ENCODE results near the gene PRPS2.
A peak's percentile ranks its signal among the peaks of the same experiment; 100 is the strongest.

Gene PRPS2

DNA sequence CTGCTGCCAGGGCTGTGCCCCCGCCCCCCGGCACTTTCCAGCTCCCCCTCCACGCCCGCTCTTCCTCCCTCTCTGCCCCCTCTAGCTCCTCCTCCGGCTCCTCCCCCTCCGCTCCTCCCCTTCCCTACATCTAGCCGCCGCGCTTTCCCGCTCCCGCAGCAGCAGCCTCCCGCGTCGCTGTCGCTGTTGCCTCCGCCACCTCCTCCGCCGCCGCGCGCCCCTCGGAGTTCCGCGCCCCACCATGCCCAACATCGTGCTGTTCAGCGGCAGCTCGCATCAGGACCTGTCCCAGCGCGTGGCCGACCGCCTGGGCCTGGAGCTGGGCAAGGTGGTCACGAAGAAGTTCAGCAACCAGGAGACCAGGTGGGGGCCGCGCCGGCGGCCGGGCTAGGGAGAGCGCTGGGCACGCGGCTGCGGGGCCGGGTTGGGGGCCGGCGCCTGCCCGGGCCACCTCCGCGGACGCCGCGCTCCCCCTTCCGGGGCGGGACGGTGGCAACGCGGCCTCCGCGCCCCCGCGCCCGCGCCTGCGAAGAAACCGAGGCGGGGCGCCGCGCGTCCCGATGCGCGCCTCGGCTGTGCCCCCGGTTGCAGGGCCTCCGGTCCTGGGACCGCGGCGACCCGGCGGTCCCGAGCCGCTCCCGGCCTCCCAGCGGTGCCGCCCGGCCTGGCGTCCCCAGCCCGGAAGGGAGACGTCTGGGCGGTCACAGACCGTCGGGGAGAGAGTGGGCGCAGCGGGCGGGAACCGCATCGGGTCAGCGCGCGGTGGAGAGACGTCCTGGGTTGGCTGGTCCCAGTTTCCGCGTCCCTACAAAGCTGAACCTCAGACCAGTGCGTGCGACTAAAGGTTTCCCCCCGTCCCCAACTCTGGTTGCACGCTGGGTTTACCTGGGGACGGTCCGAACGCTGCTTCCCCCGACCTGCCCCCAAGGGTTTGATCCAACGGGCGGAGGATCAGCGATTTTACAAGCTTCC is at the start of gene PRPS2:
PRPS2 (plus strand) TSS at position 156 of the 972 bp plus-strand sequence; CDS start at position 242, 86 bp downstream.
- peak within 1 kb of the TSS; percentile 77 for H3K4me3 ChIP-seq
- H3K36me3 ChIP-seq (replicated peaks) = peaks cover 9% of the 10 kb centered on the region; the same call in 1 of the 2 replicates
- peaks cover 20% of the 10 kb centered on the region for H3K4me1 ChIP-seq
- in situ Hi-C loops (cut with MboI; ENCODE audit: low sequenced_read_pairs) = no loop called here
- no peaks in the 10 kb centered on the region for H3K9me3 ChIP-seq
- H3K27me3 ChIP-seq (ENCODE audit: low read depth) = no peaks in the 10 kb centered on the region
- peak; percentile 79 to 94 for DNase-seq (ENCODE audit: low spot score in 2 of 2)

- Histone ChIP-seq H3K9me3 (no peaks in the 10 kb centered on the region), H3K27me3 (ENCODE audit: low read depth) (no peaks in the 10 kb centered on the region), H3K4me1 (no peaks in the 10 kb centered on the region), H3K36me3 (replicated peaks) (no peaks in the 10 kb centered on the region), H3K4me3 (no peak overlapping the region)
- no peak for DNase-seq (ENCODE audit: low spot score in 2 of 2)
- in situ Hi-C loops (cut with MboI; ENCODE audit: low sequenced_read_pairs) = no loop called here
Observed at GRCh38 chrX:12741416-12741815, 49.8 kb upstream of the PRPS2 start.

- H3K9me3 ChIP-seq = no peaks in the 10 kb centered on the region
- H3K27me3 ChIP-seq (ENCODE audit: low read depth) = no peaks in the 10 kb centered on the region
- no peaks in the 10 kb centered on the region for H3K36me3 ChIP-seq (replicated peaks)
- H3K4me1 ChIP-seq = no peaks in the 10 kb centered on the region
- no peak for DNase-seq (ENCODE audit: low spot score in 2 of 2)
- in situ Hi-C loops (cut with MboI; ENCODE audit: low sequenced_read_pairs) = no loop called here
- H3K4me3 ChIP-seq = no peak overlapping the region
Observed at GRCh38 chrX:12747433-12747832, 43.8 kb upstream of the PRPS2 start.

GRCh38 chrX:12751887-12752286 is 39.3 kb upstream of the PRPS2 start:
- no peaks in the 10 kb centered on the region for H3K27me3 ChIP-seq (ENCODE audit: low read depth)
- no peak for DNase-seq (ENCODE audit: low spot score in 2 of 2)
- no peaks in the 10 kb centered on the region for H3K9me3 ChIP-seq
- H3K36me3 ChIP-seq (replicated peaks) = no peaks in the 10 kb centered on the region
- no peak overlapping the region for H3K4me3 ChIP-seq
- in situ Hi-C loops (cut with MboI; ENCODE audit: low sequenced_read_pairs) = no loop called here
- no peaks in the 10 kb centered on the region for H3K4me1 ChIP-seq

DNA sequence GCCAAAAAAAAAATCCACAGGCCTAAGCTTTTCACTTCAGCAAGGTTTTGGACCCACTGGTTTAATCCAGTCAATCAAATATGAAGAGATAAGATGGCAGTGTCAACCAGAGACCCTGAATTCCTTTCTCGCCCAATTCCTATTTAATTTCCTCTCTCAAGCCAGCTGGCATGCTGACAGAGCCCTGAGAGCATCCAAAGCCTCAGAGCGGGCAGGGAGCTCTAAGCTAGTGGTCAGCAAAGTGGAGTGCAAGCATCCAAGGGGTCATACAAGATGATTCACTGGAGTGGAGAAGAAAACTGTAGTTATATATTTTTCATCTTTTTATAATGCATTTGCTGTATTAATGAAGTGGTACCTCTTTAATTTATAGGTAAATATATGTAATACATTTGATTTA is 37.8 kb upstream of the PRPS2 start:
- Histone ChIP-seq H3K9me3 (no peaks in the 10 kb centered on the region), H3K27me3 (ENCODE audit: low read depth) (peaks cover 2% of the 10 kb centered on the region; the same call in 1 of the 2 replicates), H3K4me3 (no peak overlapping the region), H3K4me1 (no peaks in the 10 kb centered on the region), H3K36me3 (replicated peaks) (no peaks in the 10 kb centered on the region)
- no peak for DNase-seq (ENCODE audit: low spot score in 2 of 2)
- in situ Hi-C loops (cut with MboI; ENCODE audit: low sequenced_read_pairs) = no loop called here

- in situ Hi-C loops (cut with MboI; ENCODE audit: low sequenced_read_pairs) = no loop called here
- no peaks in the 10 kb centered on the region for H3K9me3 ChIP-seq
- DNase-seq (ENCODE audit: low spot score in 2 of 2) = no peak
- H3K36me3 ChIP-seq (replicated peaks) = no peaks in the 10 kb centered on the region
- peaks cover 2% of the 10 kb centered on the region; the same call in 1 of the 2 replicates for H3K27me3 ChIP-seq (ENCODE audit: low read depth)
- no peak overlapping the region for H3K4me3 ChIP-seq
- H3K4me1 ChIP-seq = no peaks in the 10 kb centered on the region
Observed at GRCh38 chrX:12758291-12758690, 32.9 kb upstream of the PRPS2 start.

GRCh38 chrX:12767856-12768255 is 23.4 kb upstream of the PRPS2 start:
- Histone ChIP-seq H3K9me3 (no peaks in the 10 kb centered on the region), H3K4me3 (no peak overlapping the region), H3K36me3 (replicated peaks) (no peaks in the 10 kb centered on the region), H3K27me3 (ENCODE audit: low read depth) (peaks cover 11% of the 10 kb centered on the region; the same call in 1 of the 2 replicates), H3K4me1 (no peaks in the 10 kb centered on the region)
- in situ Hi-C loops (cut with MboI; ENCODE audit: low sequenced_read_pairs) = no loop called here
- no peak for DNase-seq (ENCODE audit: low spot score in 2 of 2)

GRCh38 chrX:12768491-12768890 is 22.7 kb upstream of the PRPS2 start:
- in situ Hi-C loops (cut with MboI; ENCODE audit: low sequenced_read_pairs) = no loop called here
- no peak overlapping the region for H3K4me3 ChIP-seq
- no peaks in the 10 kb centered on the region for H3K9me3 ChIP-seq
- DNase-seq (ENCODE audit: low spot score in 2 of 2) = no peak
- no peaks in the 10 kb centered on the region for H3K4me1 ChIP-seq
- H3K27me3 ChIP-seq (ENCODE audit: low read depth) = peaks cover 11% of the 10 kb centered on the region; the same call in 1 of the 2 replicates
- H3K36me3 ChIP-seq (replicated peaks) = no peaks in the 10 kb centered on the region

DNA sequence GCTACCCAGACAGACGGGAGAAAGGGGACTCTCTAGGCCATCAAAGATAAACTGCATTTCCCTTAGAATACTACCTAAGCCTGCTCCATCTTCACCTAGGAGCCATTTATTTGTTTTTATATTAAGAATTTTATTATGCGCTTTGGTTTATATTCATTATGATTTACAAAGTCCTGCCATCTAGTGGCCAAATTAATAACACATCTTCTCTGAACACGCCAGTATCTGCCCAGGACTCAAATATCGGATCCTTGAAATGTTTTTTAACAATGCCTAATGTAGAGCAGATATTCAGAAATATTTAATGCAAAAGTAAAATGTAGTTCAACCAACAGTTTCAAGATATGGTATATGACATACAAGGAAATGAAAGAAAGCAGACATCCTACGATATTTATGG is 20.8 kb upstream of the PRPS2 start:
- H3K4me3 ChIP-seq = no peak overlapping the region
- H3K27me3 ChIP-seq (ENCODE audit: low read depth) = peaks cover 18% of the 10 kb centered on the region
- H3K4me1 ChIP-seq = no peaks in the 10 kb centered on the region
- in situ Hi-C loops (cut with MboI; ENCODE audit: low sequenced_read_pairs) = no loop called here
- DNase-seq (ENCODE audit: low spot score in 2 of 2) = peak in 1 of 2 experiments; percentile 14
- H3K9me3 ChIP-seq = no peaks in the 10 kb centered on the region
- H3K36me3 ChIP-seq (replicated peaks) = no peaks in the 10 kb centered on the region

GRCh38 chrX:12771445-12772069 is 19.7 kb upstream of the PRPS2 start:
- no peaks in the 10 kb centered on the region for H3K36me3 ChIP-seq (replicated peaks)
- no peak overlapping the region for H3K4me3 ChIP-seq
- no peaks in the 10 kb centered on the region for H3K9me3 ChIP-seq
- peaks cover 18% of the 10 kb centered on the region for H3K27me3 ChIP-seq (ENCODE audit: low read depth)
- no peaks in the 10 kb centered on the region for H3K4me1 ChIP-seq
- in situ Hi-C loops (cut with MboI; ENCODE audit: low sequenced_read_pairs) = no loop called here
- DNase-seq (ENCODE audit: low spot score in 2 of 2) = peak; percentile 51 to 84

- DNase-seq (ENCODE audit: low spot score in 2 of 2) = no peak
- H3K4me3 ChIP-seq = no peak overlapping the region
- H3K9me3 ChIP-seq = no peaks in the 10 kb centered on the region
- H3K36me3 ChIP-seq (replicated peaks) = no peaks in the 10 kb centered on the region
- in situ Hi-C loops (cut with MboI; ENCODE audit: low sequenced_read_pairs) = no loop called here
- H3K4me1 ChIP-seq = peaks cover 11% of the 10 kb centered on the region
- H3K27me3 ChIP-seq (ENCODE audit: low read depth) = peaks cover 6% of the 10 kb centered on the region; the same call in 1 of the 2 replicates
Observed at GRCh38 chrX:12777670-12778069, 13.5 kb upstream of the PRPS2 start.

- Histone ChIP-seq H3K4me3 (no peak overlapping the region), H3K9me3 (no peaks in the 10 kb centered on the region), H3K27me3 (ENCODE audit: low read depth) (no peaks in the 10 kb centered on the region), H3K36me3 (replicated peaks) (no peaks in the 10 kb centered on the region), H3K4me1 (peaks cover 11% of the 10 kb centered on the region)
- in situ Hi-C loops (cut with MboI; ENCODE audit: low sequenced_read_pairs) = no loop called here
- DNase-seq (ENCODE audit: low spot score in 2 of 2) = peak in 1 of 2 experiments; percentile 8
Observed at GRCh38 chrX:12779534-12779933, 11.7 kb upstream of the PRPS2 start.

DNA sequence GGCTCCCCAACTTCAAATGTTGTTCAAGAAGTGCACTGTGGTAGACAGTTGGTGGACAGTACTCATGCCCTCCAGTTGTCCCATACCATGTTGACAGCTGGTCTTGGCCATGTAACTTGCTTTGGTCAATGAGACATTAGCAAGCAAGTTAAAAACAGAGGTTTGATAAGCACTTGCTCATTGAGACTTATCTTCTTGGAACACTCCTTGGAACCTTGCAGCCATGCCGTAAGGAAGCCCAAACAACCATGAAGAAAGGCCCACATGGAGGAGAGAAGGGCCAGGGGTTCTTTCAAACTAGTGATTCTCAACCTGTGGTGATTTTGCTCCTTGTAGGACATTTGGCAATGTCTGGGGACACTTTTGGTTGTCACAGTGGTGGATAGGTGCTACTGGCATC is 2.6 kb upstream of the PRPS2 start:
- Histone ChIP-seq H3K27me3 (ENCODE audit: low read depth) (no peaks in the 10 kb centered on the region), H3K9me3 (no peaks in the 10 kb centered on the region), H3K4me1 (peaks cover 12% of the 10 kb centered on the region; the same call in 1 of the 2 replicates), H3K36me3 (replicated peaks) (0 out of 2 replicates have a peak, but pooled peaks cover 3% of the 10 kb centered on the region), H3K4me3 (no peak overlapping the region)
- no peak for DNase-seq (ENCODE audit: low spot score in 2 of 2)
- in situ Hi-C loops (cut with MboI; ENCODE audit: low sequenced_read_pairs) = no loop called here

DNA sequence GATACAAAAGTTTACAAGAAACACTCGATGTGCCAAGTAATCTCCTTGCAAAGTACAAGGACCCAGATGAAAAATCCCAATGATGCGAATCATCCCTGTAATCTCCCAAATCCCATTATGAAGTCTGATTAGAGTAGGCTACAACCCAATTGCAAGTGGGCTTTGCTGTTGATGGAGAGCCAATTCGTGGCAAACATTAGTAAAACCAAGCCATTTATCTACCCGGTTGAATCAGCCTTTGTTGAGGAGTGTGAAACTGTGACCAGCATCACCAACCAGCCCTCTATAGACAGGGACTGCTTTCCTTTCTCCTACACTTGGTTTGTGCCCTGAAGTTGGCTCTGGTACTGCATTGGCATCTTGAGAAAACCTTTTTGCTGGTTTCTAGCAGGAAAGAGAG is 1.2 kb upstream of the PRPS2 start:
- H3K4me1 ChIP-seq = peaks cover 16% of the 10 kb centered on the region
- no peaks in the 10 kb centered on the region for H3K9me3 ChIP-seq
- 0 out of 2 replicates have a peak, but pooled peaks cover 6% of the 10 kb centered on the region for H3K36me3 ChIP-seq (replicated peaks)
- no peak for DNase-seq (ENCODE audit: low spot score in 2 of 2)
- in situ Hi-C loops (cut with MboI; ENCODE audit: low sequenced_read_pairs) = no loop called here
- no peaks in the 10 kb centered on the region for H3K27me3 ChIP-seq (ENCODE audit: low read depth)
- H3K4me3 ChIP-seq = no peak overlapping the region

Data from HAP-1 (cell line).